GM04504 (cell line): ENCODE results near the gene ITGB2.

Experiments
- DNase-seq: peaks from one replicate; pipeline ENCODE4 v3.0.0-alpha.2; 2012; ENCODE audit warnings: low read depth

The ITGB2 gene

GRCh38 chr21:44920694-44921604 is at the start of gene ITGB2:
TSS of gene ITGB2 (minus strand) at chr21:44920899. CDS start at chr21:44910782, 10,117 bp downstream.
- DNase-seq, result no peak

DNA sequence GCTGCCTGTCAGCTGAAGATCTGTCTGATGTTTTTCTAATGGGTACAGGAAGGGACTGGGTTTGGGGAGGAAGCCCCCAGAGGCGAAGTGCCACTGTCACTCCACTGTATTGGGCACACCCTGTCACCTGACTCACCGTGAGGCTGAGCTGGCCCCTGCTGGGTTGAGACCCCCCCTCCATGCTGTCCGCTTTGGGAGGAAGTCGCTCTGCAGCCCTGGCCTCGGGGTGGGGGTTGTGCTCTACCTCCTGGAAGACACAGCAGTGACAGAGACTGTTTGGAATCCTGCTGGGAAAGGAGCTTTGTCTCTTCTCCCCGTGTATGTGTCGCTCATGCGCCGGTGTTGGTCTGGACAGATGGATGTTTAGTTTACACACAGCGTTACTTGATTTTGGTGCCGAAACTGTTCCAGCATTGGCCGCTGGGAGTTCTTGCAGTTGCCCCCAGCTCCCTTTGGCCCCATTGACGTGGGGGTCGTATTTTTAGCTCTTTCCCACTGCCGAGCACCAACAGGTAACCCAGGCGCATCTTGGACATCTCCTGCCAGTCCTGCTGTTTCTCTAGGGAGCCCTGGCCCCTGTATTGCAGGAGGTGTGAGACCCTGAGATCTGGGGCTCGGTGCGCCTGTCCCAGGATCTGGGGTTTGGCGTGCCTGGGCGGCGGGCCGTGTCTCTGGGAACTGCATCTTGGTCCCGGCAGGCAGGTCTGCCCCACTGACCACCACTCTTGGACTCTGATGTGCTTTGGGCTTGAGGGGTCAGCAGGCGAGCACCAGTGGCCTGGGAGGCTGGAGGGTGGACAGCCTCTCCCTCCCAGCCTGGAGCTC is 49.4 kb upstream of the ITGB2 start:
- no peak for DNase-seq

DNA sequence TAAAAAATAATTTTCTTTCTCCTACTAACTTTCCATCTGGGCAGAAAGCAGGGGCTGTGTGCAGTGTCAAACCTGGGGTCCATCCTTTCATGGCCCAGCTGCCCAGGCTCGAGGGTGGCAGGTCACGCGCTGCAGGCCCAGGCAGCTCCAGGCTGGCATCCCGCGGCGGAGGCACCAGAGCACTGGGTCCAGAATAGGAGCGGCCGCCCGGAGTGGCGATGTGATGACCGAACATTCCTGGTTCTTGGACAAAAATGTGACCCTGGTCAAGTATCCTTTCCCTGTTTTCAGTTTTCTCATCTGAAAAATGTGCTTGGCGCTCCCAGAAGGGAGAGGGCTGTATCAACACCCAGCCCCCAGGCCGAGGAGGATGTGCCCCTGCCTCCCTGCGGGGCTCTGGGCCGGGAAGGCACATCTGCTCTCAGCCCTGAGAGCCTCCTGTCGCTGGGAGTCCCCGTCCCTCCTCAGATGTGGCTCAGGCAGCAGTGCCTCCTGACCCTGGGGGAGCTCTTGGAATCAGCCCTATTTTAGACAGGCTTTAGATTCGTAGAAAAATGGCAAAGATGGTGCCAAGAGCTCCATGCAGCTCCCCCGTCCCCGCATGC is 48.5 kb upstream of the ITGB2 start:
- no peak for DNase-seq

DNA sequence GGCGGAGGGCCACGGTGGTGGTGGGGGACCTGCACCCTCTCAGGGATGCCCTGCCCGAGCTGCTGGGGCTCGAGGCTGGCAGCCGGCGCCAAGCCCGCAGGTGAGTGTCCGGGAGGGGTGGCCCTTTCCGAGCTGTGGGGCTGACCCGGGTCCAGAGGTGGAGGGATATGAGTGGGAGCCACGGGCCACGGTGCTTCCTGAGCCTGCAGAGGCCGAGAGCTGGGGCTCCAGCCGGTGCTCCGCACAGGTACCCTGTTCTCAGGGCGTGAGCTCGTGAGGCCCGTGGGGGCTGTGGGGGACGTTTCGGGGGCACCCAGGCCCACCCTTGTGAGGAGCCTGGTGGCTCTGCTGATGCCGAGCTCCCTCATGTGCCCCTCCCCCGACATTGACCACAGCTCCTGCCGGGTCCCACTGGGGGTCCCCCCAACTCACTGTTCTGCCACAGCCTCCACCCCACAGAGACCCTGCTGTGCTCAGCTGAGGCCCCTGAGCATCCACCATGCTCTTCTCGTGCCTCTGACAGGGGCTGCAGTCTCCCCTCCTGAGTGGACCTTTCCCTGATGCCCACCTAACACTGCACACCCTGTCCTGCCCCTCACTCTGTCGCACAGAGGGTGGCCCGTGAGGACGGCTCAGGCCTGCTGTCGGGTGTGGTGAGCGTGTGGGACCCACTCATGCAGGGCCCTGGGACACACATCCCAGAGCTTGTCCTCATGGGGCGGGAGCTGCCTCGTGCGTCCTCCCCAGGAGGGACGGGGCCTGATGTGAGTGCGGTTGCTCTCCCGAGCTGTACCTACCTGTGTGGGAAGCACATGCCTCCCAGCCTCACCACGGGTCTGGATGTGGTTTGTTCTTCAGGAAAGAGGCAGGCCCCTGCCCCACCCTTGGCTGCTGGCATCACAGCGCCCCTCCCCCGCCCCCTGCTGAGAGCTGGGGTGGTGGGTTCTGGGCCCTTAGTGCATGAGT is 46.7 kb upstream of the ITGB2 start:
- DNase-seq, result no peak

DNA sequence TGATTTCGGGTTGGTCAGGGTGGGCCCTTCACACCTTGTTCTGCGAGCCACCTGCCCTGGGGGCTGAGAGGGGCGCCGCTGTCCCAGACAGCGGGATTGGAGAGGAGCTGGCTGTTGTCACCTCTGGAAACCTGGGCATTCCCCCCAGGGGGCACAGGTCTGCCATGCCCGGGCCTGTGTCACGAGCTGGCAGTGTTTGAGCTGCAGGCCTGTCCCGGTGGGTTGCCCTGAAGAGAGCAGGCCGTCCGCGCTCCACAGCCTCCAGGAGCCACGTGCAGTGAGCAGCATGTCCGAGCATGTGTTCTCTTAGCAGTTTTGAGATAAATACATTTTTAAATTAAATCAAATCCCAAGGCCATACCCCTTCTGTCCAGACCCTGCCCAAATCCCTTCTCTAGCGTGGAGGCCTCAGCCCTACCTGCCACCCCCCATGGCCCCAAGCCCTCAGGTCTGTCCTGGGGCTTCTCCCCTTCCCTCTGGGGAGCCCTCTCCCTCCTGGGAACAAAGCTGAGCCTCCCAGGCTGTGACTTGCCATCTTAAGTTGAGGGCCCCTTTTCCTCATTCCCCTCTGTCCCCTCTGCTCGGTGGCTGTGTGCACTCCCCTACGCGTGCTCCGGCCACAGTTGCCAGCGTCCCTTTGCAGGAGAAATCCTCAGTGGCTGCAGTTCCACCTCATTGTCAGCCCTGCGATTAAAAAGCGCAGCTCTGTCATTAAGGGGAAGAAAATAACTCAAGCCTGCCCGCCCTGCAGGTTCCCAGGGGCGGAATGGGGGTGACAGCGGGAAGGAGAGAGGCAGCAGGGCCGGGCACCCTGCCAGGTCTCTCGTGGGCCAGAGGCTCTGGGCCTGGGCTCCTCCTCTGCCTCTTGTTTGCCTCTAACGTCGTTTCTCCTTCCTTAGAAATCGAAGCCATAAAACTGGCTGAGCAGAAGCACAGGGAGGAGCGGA is 45.7 kb upstream of the ITGB2 start:
- DNase-seq, result no peak

- no peak for DNase-seq
Observed at GRCh38 chr21:44965251-44966022, 44.7 kb upstream of the ITGB2 start.

- no peak for DNase-seq
Observed at GRCh38 chr21:44964381-44964780, 43.7 kb upstream of the ITGB2 start.

GRCh38 chr21:44962403-44962966 is 41.8 kb upstream of the ITGB2 start:
- peak; percentile 79 for DNase-seq

GRCh38 chr21:44960141-44961092 is 39.7 kb upstream of the ITGB2 start:
- no peak for DNase-seq

GRCh38 chr21:44959376-44960091 is 38.8 kb upstream of the ITGB2 start:
- DNase-seq, result no peak

- DNase-seq, result peak; percentile 55
Observed at GRCh38 chr21:44958471-44959191, 37.9 kb upstream of the ITGB2 start.

- DNase-seq, result no peak
Observed at GRCh38 chr21:44957901-44958451, 37.3 kb upstream of the ITGB2 start.

GRCh38 chr21:44957047-44957831 is 36.5 kb upstream of the ITGB2 start:
- no peak for DNase-seq

GRCh38 chr21:44956356-44957046 is 35.8 kb upstream of the ITGB2 start:
- no peak for DNase-seq

- DNase-seq, result no peak
Observed at GRCh38 chr21:44955798-44956175, 35.1 kb upstream of the ITGB2 start.
